ENCODE data around the gene SND1.

DNA sequence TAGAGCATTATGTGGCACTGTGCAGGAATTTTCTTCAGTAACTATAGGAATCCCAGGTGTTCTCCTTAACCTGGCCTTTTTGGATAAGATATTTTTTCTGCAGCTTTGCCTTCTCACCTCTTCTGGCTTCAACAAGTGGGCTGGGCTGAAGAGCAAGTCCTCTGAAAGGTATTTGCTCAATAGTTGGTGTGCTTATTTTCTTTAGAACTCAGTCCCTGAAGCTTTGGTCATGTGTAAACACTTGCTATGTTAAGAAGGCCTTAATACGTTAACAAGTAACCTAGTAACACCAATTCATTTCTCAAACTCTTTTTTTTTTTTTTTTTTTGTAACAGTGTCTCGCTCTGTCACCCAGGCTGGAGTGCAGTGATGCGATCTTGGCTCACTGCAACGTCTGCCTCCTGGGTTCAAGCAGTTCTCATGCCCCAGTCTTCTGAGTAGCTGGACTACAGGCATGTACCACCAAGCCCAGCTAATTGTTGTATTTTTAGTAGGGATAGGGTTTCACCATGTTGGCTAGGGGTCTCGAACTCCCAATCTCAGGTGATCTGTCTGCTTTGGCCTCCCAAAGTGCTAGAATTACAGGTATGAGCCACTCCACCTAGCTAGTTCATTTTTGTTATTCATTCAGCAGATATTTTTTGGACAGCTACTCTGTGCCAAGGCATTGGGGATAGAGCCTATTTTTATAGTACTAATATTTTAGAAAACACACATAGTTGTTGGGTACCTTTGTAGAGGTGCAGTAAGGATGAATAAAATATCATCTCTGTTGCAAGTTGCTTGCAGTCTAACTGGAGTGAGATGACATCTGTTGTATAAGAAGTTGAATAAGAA lies 164.6 kb downstream of the SND1 start:
- TF ChIP-seq CTCF (conservative IDR thresholded peaks at IDR 0.05 in 1 of 2, IDR thresholded peaks at IDR 0.05 in 1 of 2; ENCODE audit: low read depth in 1 of 2, low read length in 2 of 2) (no peak), EZH2 (IDR thresholded peaks at IDR 0.05; ENCODE audit: low read length, missing control alignments) (no peak)
